ENCODE data around the gene CACNG4.

The CACNG4 gene

GRCh38 chr17:66976781-66977201 is 12.3 kb downstream of the CACNG4 start:
- H3K36me3 Mint-ChIP-seq (ENCODE audit: low read depth): no peaks in the 10 kb centered on the region
- no peak overlapping the region for H3K4me3 Mint-ChIP-seq
- ATAC-seq (no peak), DNase-seq (no peak)
- H3K27me3 Mint-ChIP-seq: peaks cover 37% of the 10 kb centered on the region
- no peaks in the 10 kb centered on the region for H3K4me1 Mint-ChIP-seq
- H3K27ac Mint-ChIP-seq: no peak overlapping the region
- H3K9me3 Mint-ChIP-seq: no peaks in the 10 kb centered on the region

- Mint-ChIP-seq H3K4me1 (peaks cover 1% of the 10 kb centered on the region), H3K4me3 (no peak overlapping the region), H3K9me3 (no peaks in the 10 kb centered on the region), H3K36me3 (ENCODE audit: low read depth) (no peaks in the 10 kb centered on the region), H3K27me3 (peaks cover 40% of the 10 kb centered on the region), H3K27ac (no peak overlapping the region)
- DNase-seq (no peak), ATAC-seq (no peak)
Observed at GRCh38 chr17:66978514-66979061, 14.1 kb downstream of the CACNG4 start.

GRCh38 chr17:66980896-66981295 is 16.4 kb downstream of the CACNG4 start:
- Mint-ChIP-seq H3K36me3 (ENCODE audit: low read depth) (no peaks in the 10 kb centered on the region), H3K4me1 (peaks cover 10% of the 10 kb centered on the region), H3K9me3 (no peaks in the 10 kb centered on the region), H3K4me3 (no peak overlapping the region), H3K27me3 (peaks cover 31% of the 10 kb centered on the region), H3K27ac (no peak overlapping the region)
- ATAC-seq (no peak), DNase-seq (no peak)

- H3K4me3 Mint-ChIP-seq: no peak overlapping the region
- H3K27me3 Mint-ChIP-seq: peaks cover 29% of the 10 kb centered on the region
- no peak overlapping the region for H3K27ac Mint-ChIP-seq
- H3K36me3 Mint-ChIP-seq (ENCODE audit: low read depth): no peaks in the 10 kb centered on the region
- no peak for ATAC-seq
- no peaks in the 10 kb centered on the region for H3K9me3 Mint-ChIP-seq
- H3K4me1 Mint-ChIP-seq: peaks cover 10% of the 10 kb centered on the region
- no peak for DNase-seq
Observed at GRCh38 chr17:66981983-66982508, 17.5 kb downstream of the CACNG4 start.

GRCh38 chr17:66983414-66984021 is 19.0 kb downstream of the CACNG4 start:
- ATAC-seq (peak; percentile 23), DNase-seq (no peak)
- no peak overlapping the region for H3K4me3 Mint-ChIP-seq
- H3K27ac Mint-ChIP-seq: no peak overlapping the region
- peaks cover 10% of the 10 kb centered on the region for H3K4me1 Mint-ChIP-seq
- no peaks in the 10 kb centered on the region for H3K9me3 Mint-ChIP-seq
- peaks cover 30% of the 10 kb centered on the region for H3K27me3 Mint-ChIP-seq
- no peaks in the 10 kb centered on the region for H3K36me3 Mint-ChIP-seq (ENCODE audit: low read depth)

- DNase-seq (no peak), ATAC-seq (no peak)
- peaks cover 25% of the 10 kb centered on the region for H3K27me3 Mint-ChIP-seq
- H3K4me3 Mint-ChIP-seq: no peak overlapping the region
- no peaks in the 10 kb centered on the region for H3K36me3 Mint-ChIP-seq (ENCODE audit: low read depth)
- no peaks in the 10 kb centered on the region for H3K9me3 Mint-ChIP-seq
- H3K4me1 Mint-ChIP-seq: peaks cover 10% of the 10 kb centered on the region
- no peak overlapping the region for H3K27ac Mint-ChIP-seq
Observed at GRCh38 chr17:66984730-66985129, 20.2 kb downstream of the CACNG4 start.

GRCh38 chr17:66985338-66986237 is 21.1 kb downstream of the CACNG4 start:
- Mint-ChIP-seq H3K27me3 (peaks cover 25% of the 10 kb centered on the region), H3K4me3 (no peak overlapping the region), H3K9me3 (no peaks in the 10 kb centered on the region), H3K36me3 (ENCODE audit: low read depth) (no peaks in the 10 kb centered on the region), H3K27ac (no peak overlapping the region), H3K4me1 (peaks cover 10% of the 10 kb centered on the region)
- DNase-seq: peak; percentile 24
- ATAC-seq: peak; percentile 74

- no peak overlapping the region for H3K27ac Mint-ChIP-seq
- DNase-seq (no peak), ATAC-seq (no peak)
- no peak overlapping the region for H3K4me3 Mint-ChIP-seq
- peaks cover 10% of the 10 kb centered on the region for H3K4me1 Mint-ChIP-seq
- H3K9me3 Mint-ChIP-seq: no peaks in the 10 kb centered on the region
- peaks cover 28% of the 10 kb centered on the region for H3K27me3 Mint-ChIP-seq
- no peaks in the 10 kb centered on the region for H3K36me3 Mint-ChIP-seq (ENCODE audit: low read depth)
Observed at GRCh38 chr17:66986659-66987058, 22.2 kb downstream of the CACNG4 start.

- Mint-ChIP-seq H3K4me3 (no peak overlapping the region), H3K4me1 (peaks cover 10% of the 10 kb centered on the region), H3K36me3 (ENCODE audit: low read depth) (no peaks in the 10 kb centered on the region), H3K27me3 (peaks cover 31% of the 10 kb centered on the region), H3K27ac (no peak overlapping the region), H3K9me3 (no peaks in the 10 kb centered on the region)
- no peak for ATAC-seq
- no peak for DNase-seq
Observed at GRCh38 chr17:66987059-66987616, 22.6 kb downstream of the CACNG4 start.

- DNase-seq (no peak), ATAC-seq (no peak)
- no peak overlapping the region for H3K27ac Mint-ChIP-seq
- H3K4me3 Mint-ChIP-seq: no peak overlapping the region
- peaks cover 10% of the 10 kb centered on the region for H3K4me1 Mint-ChIP-seq
- H3K36me3 Mint-ChIP-seq (ENCODE audit: low read depth): no peaks in the 10 kb centered on the region
- no peaks in the 10 kb centered on the region for H3K9me3 Mint-ChIP-seq
- peaks cover 28% of the 10 kb centered on the region for H3K27me3 Mint-ChIP-seq
Observed at GRCh38 chr17:66988069-66988798, 23.7 kb downstream of the CACNG4 start.

GRCh38 chr17:66989076-66989475 is 24.6 kb downstream of the CACNG4 start:
- Mint-ChIP-seq H3K36me3 (ENCODE audit: low read depth) (no peaks in the 10 kb centered on the region), H3K9me3 (no peaks in the 10 kb centered on the region), H3K27ac (no peak overlapping the region), H3K27me3 (peaks cover 28% of the 10 kb centered on the region), H3K4me1 (peaks cover 7% of the 10 kb centered on the region), H3K4me3 (no peak overlapping the region)
- DNase-seq (no peak), ATAC-seq (no peak)

- Mint-ChIP-seq H3K27me3 (peaks cover 28% of the 10 kb centered on the region), H3K27ac (no peak overlapping the region), H3K36me3 (ENCODE audit: low read depth) (no peaks in the 10 kb centered on the region), H3K4me3 (no peak overlapping the region), H3K9me3 (no peaks in the 10 kb centered on the region), H3K4me1 (peaks cover 7% of the 10 kb centered on the region)
- no peak for DNase-seq
- ATAC-seq: no peak
Observed at GRCh38 chr17:66989579-66989978, 25.1 kb downstream of the CACNG4 start.

GRCh38 chr17:66990047-66990446 is 25.5 kb downstream of the CACNG4 start:
- Mint-ChIP-seq H3K27me3 (peaks cover 28% of the 10 kb centered on the region), H3K4me1 (peaks cover 7% of the 10 kb centered on the region), H3K4me3 (no peak overlapping the region), H3K27ac (no peak overlapping the region), H3K9me3 (no peaks in the 10 kb centered on the region), H3K36me3 (ENCODE audit: low read depth) (no peaks in the 10 kb centered on the region)
- DNase-seq: no peak
- no peak for ATAC-seq

GRCh38 chr17:66992911-66993442 is 28.5 kb downstream of the CACNG4 start:
- Mint-ChIP-seq H3K27ac (no peak overlapping the region), H3K4me1 (no peaks in the 10 kb centered on the region), H3K27me3 (peaks cover 16% of the 10 kb centered on the region), H3K36me3 (ENCODE audit: low read depth) (no peaks in the 10 kb centered on the region), H3K9me3 (no peaks in the 10 kb centered on the region), H3K4me3 (no peak overlapping the region)
- ATAC-seq (no peak), DNase-seq (no peak)

All from activated naive CD8-positive, alpha-beta T cell treated with anti-CD3 and anti-CD28 coated beads, Interleukin-2, amount 50 U/mL, for 24 hours (primary cell).